ENCODE data around the gene PEAK1.

PEAK1 gene

DNA sequence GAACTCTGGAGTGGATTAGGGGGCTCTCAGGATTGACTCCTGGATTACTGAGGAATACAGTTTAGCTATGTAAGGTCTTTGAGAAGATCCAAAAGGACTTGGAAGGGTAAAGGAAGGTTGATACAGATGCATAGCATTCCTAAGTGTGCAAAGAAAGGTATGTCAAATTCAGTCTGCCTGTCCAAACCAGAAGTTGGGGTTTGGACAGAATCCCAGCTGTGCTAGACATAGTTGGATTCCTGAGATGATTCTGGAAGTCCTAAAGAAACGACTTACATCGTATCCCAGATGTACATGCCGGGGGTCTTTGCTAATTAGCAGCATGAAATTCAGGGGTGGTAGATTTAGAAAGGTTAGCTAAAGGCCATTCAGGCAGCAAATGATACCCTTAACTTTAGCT is 251.3 kb downstream of the PEAK1 start:
- TF ChIP-seq, protein P1, sequence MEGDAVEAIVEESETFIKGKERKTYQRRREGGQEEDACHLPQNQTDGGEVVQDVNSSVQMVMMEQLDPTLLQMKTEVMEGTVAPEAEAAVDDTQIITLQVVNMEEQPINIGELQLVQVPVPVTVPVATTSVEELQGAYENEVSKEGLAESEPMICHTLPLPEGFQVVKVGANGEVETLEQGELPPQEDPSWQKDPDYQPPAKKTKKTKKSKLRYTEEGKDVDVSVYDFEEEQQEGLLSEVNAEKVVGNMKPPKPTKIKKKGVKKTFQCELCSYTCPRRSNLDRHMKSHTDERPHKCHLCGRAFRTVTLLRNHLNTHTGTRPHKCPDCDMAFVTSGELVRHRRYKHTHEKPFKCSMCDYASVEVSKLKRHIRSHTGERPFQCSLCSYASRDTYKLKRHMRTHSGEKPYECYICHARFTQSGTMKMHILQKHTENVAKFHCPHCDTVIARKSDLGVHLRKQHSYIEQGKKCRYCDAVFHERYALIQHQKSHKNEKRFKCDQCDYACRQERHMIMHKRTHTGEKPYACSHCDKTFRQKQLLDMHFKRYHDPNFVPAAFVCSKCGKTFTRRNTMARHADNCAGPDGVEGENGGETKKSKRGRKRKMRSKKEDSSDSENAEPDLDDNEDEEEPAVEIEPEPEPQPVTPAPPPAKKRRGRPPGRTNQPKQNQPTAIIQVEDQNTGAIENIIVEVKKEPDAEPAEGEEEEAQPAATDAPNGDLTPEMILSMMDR (IDR thresholded peaks at IDR 0.05; ENCODE audit: insufficient read depth, low read length, poor library complexity, severe bottlenecking): no peak
- Histone ChIP-seq H3K4me3 (replicated peaks; ENCODE audit: low read depth, low read length) (no peak overlapping the region), H3K27me3 (replicated peaks; ENCODE audit: control insufficient read depth, insufficient read depth, low read length) (no peaks in the 10 kb centered on the region), H3K36me3 (ENCODE audit: control insufficient read depth, insufficient read depth, low read length) (no peaks in the 10 kb centered on the region)
- no peak for DNase-seq (ENCODE audit: extremely low read depth, insufficient read length)

DNA sequence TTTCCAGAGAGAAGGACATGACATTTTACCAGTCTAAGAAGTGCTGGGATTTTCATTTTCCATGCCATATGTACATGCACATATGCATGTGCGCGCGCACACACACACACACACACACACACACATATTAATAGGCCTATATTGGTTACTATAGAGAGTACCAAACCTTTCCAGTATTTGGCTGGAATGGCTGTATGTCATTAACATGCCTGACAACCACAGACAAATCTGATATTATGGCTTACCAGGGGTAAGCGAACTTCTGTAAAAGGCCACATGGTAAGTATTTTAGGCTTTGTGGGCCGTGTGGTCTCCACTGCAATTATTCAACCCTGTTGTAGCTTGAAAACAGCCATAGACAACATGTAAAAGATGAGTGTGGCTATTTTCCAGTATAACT is 251.8 kb downstream of the PEAK1 start:
- Histone ChIP-seq H3K36me3 (ENCODE audit: control insufficient read depth, insufficient read depth, low read length) (no peaks in the 10 kb centered on the region), H3K27me3 (replicated peaks; ENCODE audit: control insufficient read depth, insufficient read depth, low read length) (no peaks in the 10 kb centered on the region), H3K4me3 (replicated peaks; ENCODE audit: low read depth, low read length) (no peak overlapping the region)
- no peak for DNase-seq (ENCODE audit: extremely low read depth, insufficient read length)
- TF ChIP-seq, protein P1 (IDR thresholded peaks at IDR 0.05; ENCODE audit: insufficient read depth, low read length, poor library complexity, severe bottlenecking): no peak

DNA sequence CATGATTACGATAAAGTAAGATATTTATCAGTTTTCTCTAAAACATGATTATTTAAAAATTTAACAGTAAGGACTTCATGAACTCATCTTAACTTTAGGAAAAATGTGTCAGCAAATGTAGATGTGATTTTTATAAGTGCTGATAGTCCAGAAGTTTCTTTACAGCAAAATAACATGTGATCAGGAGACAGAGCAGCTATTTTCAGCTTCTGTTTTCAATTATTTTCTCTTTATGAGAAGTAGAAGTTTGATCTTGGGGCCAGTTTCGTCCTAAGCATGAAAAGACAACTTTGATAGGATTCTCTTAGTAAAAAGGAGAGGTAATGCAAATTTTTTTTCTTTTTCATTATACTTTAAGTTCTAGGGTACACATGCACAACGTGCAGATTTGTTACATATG is 252.5 kb downstream of the PEAK1 start:
- TF ChIP-seq, protein P1 (IDR thresholded peaks at IDR 0.05; ENCODE audit: insufficient read depth, low read length, poor library complexity, severe bottlenecking): no peak
- Histone ChIP-seq H3K27me3 (replicated peaks; ENCODE audit: control insufficient read depth, insufficient read depth, low read length) (no peaks in the 10 kb centered on the region), H3K36me3 (ENCODE audit: control insufficient read depth, insufficient read depth, low read length) (no peaks in the 10 kb centered on the region), H3K4me3 (replicated peaks; ENCODE audit: low read depth, low read length) (no peak overlapping the region)
- DNase-seq (ENCODE audit: extremely low read depth, insufficient read length): no peak

DNA sequence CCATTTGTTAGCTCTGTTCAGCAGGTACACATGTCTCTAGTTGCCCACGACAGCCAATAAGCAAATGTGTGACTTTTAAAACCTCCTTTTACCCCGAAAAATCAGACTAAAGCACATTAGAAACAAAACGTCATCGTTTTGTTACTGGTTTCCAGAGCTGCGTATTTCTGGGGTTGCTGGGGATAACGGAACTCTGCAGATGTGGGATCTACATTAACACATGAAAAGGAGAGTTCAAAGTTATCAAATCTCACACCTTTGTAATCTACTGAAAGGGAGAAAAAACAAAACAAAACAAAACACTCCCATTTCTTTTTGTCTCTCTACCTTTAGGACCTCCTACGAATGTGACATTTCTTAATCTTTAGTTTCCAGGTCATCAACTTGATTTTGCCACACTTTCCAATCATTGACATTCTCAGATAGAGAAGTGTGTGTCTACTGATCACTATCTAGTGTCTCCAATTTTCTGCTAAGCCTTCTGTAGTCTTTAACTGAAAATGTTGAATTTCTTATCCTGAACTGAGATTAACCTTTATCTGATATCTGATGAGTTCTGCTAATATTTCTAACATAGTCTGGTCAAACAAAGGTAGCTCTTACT is 256.0 kb downstream of the PEAK1 start:
- no peak for DNase-seq (ENCODE audit: extremely low read depth, insufficient read length)
- TF ChIP-seq, protein P1 (IDR thresholded peaks at IDR 0.05; ENCODE audit: insufficient read depth, low read length, poor library complexity, severe bottlenecking): no peak

DNA sequence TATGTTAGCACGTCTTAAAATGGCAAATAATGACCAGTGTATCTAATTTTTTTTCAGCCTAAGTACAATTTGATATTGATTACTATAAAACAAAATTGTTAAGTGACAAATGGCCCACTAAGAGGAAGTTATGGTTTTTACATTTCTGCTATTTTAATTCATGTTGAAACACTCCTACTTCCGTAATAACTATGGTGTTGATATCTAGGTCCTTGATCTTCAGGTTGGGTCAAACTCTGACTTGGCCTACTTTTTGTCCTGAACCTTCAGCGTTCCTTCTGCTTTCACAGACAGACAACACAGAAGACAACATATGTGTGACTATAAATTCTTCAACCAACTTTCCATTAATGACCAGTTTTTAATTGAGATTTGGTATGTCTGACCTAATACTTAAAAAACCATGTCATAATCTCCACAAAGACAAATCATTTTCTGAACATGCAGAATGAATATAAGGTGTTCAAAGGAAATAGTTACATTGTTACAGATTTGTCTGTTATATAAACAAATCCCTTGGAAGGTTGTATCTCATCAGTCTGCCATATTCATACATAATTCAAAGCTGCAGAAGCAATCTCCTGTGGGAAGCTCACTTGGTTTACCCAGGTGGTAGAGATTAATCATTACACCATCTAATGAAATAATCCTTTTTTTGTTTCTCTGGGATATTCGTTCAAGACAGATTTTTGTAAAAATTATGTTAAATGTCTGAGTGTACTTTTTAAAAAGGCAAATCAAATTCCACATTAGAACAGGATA is 256.9 kb downstream of the PEAK1 start:
- no peaks in the 10 kb centered on the region for H3K27me3 ChIP-seq (replicated peaks; ENCODE audit: control insufficient read depth, insufficient read depth, low read length)
- DNase-seq (ENCODE audit: extremely low read depth, insufficient read length): no peak
- no peak overlapping the region for H3K4me3 ChIP-seq (replicated peaks; ENCODE audit: low read depth, low read length)
- TF ChIP-seq, protein P1 (IDR thresholded peaks at IDR 0.05; ENCODE audit: insufficient read depth, low read length, poor library complexity, severe bottlenecking): no peak
- no peaks in the 10 kb centered on the region for H3K36me3 ChIP-seq (ENCODE audit: control insufficient read depth, insufficient read depth, low read length)

More for the DNA sequence above, 256.0 kb downstream of the PEAK1 start:
- Histone ChIP-seq H3K27me3 (replicated peaks; ENCODE audit: control insufficient read depth, insufficient read depth, low read length) (no peaks in the 10 kb centered on the region), H3K4me3 (replicated peaks; ENCODE audit: low read depth, low read length) (no peak overlapping the region), H3K36me3 (ENCODE audit: control insufficient read depth, insufficient read depth, low read length) (no peaks in the 10 kb centered on the region)
